Measurements from ENCODE around the gene TTC29.

TTC29 gene, protein sequence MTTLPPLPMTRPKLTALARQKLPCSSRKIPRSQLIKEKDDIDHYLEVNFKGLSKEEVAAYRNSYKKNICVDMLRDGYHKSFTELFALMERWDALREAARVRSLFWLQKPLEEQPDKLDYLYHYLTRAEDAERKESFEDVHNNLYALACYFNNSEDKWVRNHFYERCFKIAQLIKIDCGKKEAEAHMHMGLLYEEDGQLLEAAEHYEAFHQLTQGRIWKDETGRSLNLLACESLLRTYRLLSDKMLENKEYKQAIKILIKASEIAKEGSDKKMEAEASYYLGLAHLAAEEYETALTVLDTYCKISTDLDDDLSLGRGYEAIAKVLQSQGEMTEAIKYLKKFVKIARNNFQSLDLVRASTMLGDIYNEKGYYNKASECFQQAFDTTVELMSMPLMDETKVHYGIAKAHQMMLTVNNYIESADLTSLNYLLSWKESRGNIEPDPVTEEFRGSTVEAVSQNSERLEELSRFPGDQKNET

DNA sequence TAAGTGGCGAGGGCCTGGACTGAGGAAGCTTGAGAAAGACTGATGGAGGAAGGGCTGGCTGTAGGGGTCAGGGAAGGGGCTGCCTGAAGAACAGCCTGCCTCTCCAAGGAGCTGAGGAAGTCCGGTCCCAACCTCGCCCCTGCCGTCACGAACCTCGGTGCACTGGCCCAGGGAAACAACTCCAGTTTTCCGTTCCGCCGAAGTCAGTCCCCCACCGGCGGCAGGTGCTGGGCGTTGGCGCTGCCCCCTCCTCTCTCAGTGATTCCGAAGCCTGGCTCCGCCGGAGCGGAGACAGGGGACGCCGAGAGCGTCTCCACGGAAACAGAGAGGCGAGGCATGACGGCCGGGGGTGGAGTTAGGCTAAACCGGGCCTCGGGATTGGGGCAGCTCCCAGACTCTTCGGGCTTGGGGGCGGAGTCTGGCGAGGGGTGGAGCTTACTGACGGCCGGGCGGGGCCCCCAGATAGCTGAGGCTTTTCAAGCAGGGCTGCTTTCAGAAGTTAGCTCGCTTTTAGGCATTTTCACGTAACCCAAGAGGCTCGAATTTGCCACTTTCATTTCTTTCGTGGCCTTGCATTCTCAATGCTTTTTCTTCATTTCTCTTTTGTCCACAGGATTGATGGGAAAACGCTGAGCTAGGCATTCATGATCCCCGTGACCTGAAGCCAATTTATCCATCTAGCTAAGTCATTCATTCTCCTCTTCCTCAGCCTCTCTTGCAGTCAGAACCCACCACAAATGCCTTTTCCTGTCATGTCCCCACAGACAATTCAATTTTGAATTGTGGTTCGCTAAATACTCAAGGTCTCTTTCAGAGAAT, at the start of gene TTC29:
Gene TTC29 (minus strand): TSS at position 309 of the 819 bp plus-strand sequence. CDS start 5,969 bp downstream, outside the sequence.
- peak; percentile 94 for DNase-seq (ENCODE audit: low spot score)

DNA sequence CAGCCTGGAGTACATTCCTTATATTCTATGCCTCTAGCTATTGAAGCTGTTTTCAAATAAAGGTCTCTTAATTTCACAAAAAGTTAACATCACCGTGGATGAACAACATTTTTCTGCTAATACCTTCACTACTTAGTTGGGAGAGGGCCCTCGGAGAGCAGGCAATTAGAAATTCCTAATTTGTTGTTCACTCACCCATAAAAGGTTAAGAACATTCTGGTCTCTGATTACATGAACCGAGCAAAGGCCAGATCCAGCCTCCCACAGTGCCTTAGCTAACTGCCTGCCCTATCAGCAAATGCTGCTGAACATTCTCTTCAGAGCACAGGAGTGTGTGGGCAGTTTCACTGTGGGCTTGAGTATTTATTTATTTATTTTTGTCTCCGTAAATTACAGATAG, 36.0 kb upstream of the TTC29 start:
- no peak for DNase-seq (ENCODE audit: low spot score)

DNA sequence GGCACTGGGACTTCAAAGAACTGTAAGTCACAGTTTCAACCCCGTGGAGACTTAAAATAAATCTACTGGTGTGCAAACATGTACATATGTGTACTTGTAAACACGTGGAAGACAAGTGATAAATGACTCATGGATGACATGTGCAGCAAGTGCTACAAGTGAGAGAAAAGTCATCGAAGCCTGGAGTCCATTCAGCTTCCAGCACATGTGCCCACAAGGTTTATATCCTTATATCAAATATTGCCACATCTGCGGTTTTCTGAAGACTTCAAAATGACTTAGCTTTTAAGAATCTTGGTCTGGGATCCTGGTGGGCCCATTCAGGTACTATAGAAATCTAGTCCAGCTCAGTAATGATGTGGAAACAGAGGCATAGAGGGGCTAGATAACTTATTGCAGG, 33.0 kb upstream of the TTC29 start:
- no peak for DNase-seq (ENCODE audit: low spot score)

DNA sequence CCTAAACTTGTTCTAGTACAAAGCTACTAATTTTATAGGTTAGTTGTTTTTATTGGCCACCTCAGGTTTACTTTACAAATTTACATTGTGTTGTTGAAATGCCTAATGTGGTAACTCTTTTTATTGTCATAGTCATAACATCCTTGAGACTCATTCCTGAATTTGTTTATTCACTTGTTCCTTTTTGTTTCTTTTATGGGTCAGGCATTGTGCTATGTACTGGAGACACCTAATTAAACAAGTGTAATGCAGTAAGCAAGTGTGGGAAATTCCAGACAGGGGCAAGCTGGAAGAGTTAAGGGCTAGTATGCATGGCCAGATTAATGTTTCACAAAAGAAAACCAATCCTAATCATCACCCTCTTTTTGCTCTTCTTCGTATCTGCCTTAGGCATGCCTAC, 30.5 kb upstream of the TTC29 start:
- no peak for DNase-seq (ENCODE audit: low spot score)

DNA sequence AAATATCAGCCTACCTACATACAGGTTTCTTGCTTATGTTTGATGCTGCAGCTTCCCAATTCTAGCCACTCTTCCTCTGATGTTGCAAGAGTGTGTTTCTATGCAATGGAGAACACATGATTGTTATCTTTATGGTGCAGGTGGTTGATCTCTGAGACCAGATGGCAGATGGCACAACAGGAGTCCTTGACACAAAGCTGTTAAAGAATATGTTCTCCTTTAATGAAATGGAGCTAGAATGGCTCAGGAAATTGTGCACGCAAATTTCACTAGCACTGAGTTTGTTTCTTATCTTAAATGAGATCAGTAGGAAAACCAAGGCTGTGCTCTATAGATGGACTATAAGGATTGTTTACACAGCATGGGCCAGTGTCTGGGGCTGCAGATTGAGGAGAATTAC, 29.9 kb upstream of the TTC29 start:
- no peak for DNase-seq (ENCODE audit: low spot score)

DNA sequence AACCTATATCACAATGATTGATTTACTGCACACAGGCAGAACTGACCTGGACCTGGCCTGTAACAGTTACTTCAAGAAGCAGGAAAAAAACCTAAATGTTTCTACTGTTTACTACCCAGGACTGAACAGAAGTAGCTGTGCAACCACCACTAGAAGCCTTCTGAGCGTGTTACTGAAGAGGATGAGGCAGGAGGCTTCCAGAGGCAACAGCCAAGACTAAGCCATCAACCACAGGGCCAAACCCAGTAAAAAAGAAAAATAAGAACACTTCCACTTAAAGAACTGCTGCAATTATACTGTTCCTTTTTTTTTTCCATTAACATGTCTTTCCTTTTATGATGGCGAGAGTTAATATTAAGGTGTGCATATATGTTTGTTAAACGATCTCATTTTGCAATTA, 29.4 kb upstream of the TTC29 start:
- no peak for DNase-seq (ENCODE audit: low spot score)

DNA sequence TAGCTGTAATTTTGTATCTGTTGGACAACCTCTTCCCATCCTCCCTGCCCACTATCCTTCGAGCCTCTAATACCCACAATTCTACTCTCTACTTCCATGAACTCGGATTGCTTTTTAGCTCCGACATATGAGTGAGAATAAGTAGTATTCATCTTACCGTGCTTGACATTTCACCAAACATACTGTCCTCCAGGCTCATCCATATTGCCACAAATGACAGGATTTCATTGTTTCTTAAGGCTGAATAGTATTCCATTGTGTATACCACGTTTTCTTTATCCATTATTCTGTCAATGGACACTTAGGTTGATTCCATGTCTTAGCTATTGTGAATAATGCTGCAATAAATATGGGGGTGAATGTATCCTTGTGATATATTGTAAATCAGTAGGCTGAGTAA, 26.4 kb upstream of the TTC29 start:
- DNase-seq (ENCODE audit: low spot score) = no peak

DNA sequence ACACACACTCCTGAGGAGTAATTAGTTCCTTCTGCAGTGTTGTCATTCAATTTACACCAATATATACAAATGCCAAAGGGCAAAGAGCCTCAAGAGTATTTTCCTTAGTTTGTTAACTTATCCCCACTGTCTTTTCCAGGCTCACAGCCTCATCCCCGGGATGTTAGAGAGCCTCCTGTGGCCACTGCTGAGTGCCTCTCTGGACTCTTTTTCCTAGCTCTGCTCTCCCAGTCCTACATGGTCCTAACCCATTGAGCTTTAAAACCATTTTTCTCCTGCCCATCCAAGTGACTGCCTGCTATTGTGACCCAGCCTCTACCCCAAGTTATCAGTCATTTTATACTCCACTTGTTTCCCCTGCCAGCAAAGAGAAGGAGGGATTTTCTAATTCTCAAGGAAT, 23.5 kb upstream of the TTC29 start:
- no peak for DNase-seq (ENCODE audit: low spot score)

DNA sequence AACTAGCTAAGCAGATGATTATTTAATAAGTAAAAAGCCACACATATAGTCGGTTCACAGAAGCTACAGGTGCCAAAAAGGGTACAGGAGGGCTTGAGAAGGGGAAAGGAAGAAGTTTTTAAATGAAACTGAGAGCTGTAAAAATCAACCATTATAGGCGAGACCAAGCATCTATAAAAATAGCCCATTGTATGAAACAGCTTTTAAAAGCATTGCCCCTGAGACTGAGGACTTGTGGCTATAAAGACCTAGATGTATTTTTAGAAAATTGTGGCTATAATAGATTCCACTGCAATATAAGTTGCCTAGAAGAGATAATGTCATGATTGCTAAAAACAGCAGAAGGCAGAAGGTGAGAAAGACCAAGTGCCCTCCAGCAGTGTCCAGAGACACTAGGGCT, 15.0 kb upstream of the TTC29 start:
- no peak for DNase-seq (ENCODE audit: low spot score)

DNA sequence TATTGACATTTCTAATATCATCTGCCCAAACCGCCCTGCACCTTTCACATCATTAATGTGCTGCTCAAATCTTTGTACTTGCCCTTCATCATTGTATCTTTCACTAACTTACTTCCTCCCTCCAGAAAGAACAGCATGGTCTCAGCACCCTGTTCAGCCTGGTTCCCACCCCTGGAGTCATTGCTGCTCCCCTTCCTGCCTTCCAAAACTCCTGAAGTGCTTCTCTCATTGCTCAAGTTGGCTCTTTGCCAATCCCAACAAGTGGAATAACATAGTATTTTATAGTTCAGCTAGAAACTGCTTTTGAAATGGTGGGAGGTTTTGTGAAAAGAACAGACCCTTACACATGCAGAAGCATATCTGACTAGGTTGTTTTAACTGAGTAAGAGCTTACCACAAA, 14.0 kb upstream of the TTC29 start:
- no peak for DNase-seq (ENCODE audit: low spot score)

DNA sequence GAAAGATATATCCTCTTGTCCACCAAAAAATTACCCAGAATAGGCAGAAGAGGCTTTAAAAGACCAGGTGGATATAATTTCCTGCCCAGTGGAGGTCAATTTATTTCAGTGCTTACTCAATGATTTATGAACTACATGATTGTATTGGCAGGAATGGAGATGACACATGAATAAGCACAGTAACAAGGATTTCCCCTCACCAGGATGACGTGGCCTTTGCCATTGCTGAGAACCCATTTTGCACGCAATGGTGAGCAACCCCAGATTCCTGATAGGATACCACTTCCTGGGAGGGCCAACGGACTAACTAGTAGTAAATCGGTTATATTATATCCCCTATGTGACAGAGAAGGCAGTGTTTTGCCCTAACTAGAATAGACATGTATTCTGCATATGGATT, 11.6 kb upstream of the TTC29 start:
- no peak for DNase-seq (ENCODE audit: low spot score)

DNA sequence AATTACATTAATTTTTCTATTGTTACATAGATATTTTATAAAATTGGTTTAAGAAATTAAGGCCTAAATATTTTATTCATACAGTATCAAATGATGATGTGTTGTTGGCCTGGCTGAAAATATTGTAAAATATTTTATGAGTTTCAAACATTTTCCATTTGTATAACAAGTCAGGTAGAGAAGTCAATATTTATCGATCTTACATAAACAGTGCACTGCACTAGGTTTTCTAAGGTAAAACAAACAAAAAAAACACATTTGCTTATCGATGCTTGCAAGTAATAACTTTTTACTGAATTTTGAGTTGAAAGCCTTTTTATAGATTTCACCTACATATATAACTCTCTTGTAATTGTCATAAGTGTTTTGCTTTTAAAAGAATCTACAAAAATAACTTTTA, 7.2 kb upstream of the TTC29 start:
- DNase-seq (ENCODE audit: low spot score) = no peak

DNA sequence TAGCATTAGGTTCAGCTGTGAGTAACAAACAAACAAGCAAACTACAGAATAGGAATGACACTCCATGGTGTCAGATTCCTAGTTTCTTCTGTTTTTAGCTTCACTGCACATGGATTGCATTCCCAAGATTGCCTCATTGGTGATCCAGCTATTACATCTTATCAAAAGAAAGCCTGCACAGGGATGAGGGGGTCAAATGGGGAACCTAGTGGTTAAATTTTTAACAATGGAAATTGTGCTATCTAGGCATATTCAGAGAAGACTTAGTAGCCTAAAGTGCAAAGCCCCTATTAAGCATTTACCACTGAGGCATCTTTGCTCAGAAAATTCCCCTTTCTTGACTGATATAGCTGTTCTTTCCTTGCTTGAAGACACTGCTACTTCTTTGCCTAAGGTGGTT, 3.9 kb upstream of the TTC29 start:
- no peak for DNase-seq (ENCODE audit: low spot score)

DNA sequence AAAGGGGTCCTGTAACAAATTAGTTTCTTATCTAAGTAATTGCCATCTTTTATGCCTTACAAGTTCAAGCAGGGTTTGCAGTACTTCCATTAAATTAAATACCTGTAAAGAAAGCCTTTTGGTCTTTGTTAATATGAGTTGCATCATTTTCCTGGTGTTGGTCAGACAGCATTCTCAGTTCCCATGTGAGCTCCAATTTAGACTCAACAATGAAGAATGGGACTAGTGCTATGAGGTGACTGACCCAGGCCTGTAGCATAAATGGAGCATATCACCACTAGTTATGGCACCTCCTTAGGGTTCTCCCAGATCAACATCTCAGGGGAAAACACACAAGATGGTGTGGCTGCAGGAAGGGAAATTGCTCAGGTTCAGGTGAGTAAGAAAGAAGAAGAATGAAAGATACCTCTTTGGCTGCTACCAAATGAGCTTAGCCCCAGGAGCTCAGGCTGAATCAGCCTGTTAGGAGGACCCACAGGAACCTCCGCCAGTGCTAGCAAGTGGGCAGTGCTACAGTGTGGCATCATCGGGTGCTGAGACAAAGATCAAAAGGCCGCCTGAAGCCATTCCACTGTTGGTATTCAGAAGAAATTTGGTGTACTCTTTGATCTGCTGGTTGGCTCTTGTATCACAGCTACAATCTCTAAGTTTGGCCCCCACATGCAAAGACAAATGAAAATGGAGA, 1.8 kb downstream of the TTC29 start:
- no peak for DNase-seq (ENCODE audit: low spot score)

DNA sequence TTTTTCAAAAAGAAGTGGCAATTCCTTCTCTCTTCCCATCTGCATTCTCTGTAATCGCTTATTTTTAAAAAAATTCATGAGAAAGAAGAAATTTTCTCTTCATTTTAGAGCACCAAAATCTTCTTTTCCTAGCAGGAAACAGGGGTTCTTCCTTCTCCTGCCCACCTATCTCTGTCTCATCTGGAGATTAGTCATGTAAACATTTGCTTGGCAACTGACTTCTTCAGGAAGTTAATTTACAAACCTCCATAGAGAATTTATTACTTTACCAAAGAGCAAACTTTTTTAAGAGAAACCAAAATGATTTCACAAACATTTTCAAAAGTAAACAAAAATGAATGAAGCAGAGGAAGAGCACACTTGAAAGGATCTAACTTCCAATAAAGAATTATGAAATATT, 13.5 kb downstream of the TTC29 start:
- no peak for DNase-seq (ENCODE audit: low spot score)

DNA sequence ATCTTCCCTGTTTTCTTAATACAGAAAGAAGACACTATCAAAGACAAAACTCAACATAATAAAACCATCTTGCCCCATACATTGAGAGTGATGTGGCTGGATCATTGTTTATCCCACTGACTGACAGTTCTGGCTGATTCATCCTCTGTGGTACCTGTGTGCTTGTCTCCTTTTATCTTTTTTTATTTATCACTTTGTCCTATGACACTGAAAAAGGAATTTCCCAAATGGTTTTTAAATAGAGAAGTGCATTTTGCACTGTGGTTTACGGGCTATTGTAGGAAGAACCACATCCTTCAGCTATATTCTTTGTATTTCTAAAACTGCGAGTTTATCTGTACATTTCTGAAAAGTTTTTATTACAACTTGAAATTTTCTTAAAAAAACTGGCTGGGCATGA, 15.0 kb downstream of the TTC29 start:
- no peak for DNase-seq (ENCODE audit: low spot score)

DNA sequence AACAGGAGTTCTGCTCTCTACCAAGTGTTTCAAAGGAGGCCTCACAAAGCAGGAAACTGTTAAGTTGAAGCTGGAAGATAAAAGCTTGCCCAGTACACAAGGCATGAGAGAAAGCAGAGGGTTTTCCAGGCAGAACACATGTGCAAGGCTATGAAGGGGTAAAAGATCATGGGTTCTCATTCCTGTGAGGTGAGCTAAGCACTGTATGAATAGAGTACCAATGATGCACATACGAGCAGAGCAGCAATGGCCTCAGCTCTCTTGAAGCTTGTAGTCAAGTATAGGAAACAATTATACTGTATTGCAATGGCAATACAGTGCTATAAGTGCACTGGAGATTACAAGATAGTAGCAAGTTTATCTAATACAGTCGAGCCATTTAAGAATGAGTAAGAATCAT, 18.0 kb downstream of the TTC29 start:
- DNase-seq (ENCODE audit: low spot score) = no peak

DNA sequence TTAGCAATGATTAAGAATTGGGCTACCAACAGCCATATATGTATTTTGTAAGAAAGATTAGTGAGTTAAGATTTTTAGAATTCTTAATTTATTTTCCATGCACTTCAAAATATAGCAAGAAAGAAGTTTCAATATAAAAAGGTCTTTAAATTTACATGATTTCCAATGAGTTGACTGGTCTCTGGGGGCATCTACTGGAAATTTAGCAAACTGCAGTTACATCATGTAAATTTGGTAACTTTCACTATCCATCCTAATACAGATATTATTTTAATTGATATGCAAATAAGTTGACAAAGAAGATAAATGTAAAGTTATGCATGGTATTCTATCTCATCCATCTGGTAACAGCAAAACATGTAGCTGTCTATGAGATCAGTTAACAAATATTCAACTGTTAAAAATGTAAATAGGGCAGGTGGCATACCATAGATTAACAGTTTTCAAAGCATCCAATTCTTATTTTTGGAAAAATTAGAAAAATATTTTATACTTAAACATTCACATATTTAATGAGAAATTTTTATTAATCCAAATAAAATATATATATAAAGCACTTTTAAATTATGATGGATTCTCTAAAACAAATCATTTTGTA, 29.1 kb downstream of the TTC29 start:
- peak; percentile 36 for DNase-seq (ENCODE audit: low spot score)

DNA sequence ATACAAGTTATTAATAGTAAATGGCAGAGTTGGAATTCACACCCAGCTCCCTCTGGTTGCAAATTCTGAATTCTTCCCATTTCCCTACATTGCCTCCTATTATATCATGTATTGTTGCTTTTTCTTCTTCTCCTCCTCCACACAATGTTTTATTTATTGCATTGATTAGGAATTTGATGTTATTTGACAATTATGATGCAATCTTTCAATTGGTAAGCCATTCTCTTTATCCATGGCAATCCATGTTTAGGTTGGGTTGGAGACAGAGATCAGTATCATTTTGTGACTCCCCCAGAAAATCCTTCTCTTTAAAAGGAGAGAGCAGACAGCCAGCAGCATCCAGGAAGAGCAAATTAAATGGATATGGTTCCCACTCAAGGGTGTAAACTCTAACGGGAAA, 30.5 kb downstream of the TTC29 start:
- DNase-seq (ENCODE audit: low spot score) = no peak

DNA sequence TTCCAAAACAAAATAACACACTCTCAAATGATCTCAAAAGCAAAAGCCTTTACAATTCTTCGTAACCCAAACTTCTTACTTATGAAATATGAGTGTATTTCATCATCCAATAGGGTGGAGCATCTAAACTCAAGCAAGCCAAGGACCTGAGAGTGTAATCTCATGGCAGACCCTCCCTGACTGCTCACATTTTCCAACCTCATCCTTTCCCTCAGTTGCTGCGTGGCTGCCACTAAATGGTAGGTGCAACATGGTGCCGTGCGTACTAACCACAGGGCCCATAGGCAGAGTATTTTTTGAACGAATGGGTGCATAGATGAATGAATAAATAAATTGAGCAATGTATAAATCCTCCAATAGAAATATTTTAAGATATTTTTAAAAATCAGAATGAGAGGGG, 45.4 kb downstream of the TTC29 start:
- no peak for DNase-seq (ENCODE audit: low spot score)

DNA sequence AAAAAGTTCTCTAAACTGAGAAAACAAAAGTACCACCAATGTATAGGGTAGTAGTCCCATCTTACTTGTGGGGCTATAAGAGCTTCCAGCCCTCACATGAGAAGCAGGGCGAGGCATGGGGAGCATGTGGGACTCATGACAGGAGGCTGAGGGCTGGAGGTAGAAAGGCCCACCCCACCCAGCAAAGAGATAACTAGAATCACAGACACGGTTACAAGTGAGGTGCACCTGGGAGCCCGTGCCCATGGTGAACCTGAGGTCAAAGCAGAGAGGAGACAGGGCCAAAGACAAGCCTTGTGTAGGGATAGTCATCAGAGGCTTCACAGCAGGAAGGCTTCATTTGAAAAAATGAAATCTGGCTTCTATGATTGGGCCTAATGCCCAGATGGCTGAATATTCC, 55.4 kb downstream of the TTC29 start:
- no peak for DNase-seq (ENCODE audit: low spot score)

DNA sequence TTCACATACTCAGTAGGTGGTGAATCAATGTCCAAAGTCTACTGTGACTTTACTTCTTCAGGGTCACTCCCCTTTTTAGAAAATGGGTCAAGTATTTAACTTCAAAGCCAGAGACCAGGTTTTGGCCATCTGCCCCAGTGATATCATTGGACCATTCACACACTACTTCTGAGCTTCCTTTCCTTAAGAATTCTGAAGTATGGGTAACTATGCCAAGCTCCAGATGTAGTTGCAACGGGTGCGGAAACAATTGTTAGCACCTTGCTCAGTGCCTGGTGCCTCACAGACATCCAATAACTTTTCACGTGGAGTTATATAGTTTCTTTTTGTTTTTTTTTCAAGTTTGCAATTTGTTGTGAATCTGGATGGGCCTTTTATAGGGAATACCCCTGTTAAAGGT, 62.6 kb downstream of the TTC29 start:
- no peak for DNase-seq (ENCODE audit: low spot score)

Measured in Ammon's horn (tissue), 1 donor.